ENCODE data around the gene DAP. TPM values are rescaled to one million over a fixed set of nuclear protein-coding genes. Genes with fewer than 3 reads are reported as not detected.

DAP gene
- total and polyA plus RNA-seq, 2 of the 13 experiments (the other 11 are each of a cell fraction or from before 2014, with no cell fraction given) = 22.0 to 57.5 TPM

- Histone ChIP-seq H4K20me1 (ENCODE audit: insufficient read depth, low read length) (0 out of 2 replicates have a peak, but pooled peaks cover 2% of the 10 kb centered on the region), H3K9me3 (ENCODE audit: low read length) (no peaks in the 10 kb centered on the region), H3K27ac (ENCODE audit: extremely low read length, insufficient read depth, low read length) (no peak overlapping the region), H3K4me2 (ENCODE audit: low read depth, low read length) (no peak overlapping the region), H3K36me3 (replicated peaks in 1 of 2; ENCODE audit: control insufficient read depth in 1 of 2, insufficient read depth in 2 of 2, low read length in 2 of 2) (no peaks in the 10 kb centered on the region), H3K79me2 (ENCODE audit: insufficient read depth, low read length) (no peaks in the 10 kb centered on the region), H3K4me3 (replicated peaks in 1 of 3; ENCODE audit: insufficient read depth in 1 of 3, low read depth in 2 of 3, low read length in 3 of 3) (no peak overlapping the region), H2AFZ (ENCODE audit: low read length) (no peak overlapping the region), H3K9ac (ENCODE audit: insufficient read depth, low read depth, low read length) (no peak overlapping the region), H3K27me3 (ENCODE audit: control insufficient read depth in 1 of 2, insufficient read depth in 2 of 2, low read length in 2 of 2) (peaks cover 3 to 20% of the 10 kb centered on the region in 2 experiments; a peak in 3 of 5 replicates), H3K4me1 (ENCODE audit: insufficient read depth, low read length) (no peaks in the 10 kb centered on the region)
- DNase-seq (ENCODE audit: low spot score) (no peak), ATAC-seq (no peak), FAIRE-seq (no peak)
- ChIA-PET CTCF (ENCODE audit: low intra/inter-chr PET ratio, low total read pairs) (no interaction called here), POLR2A (no interaction called here)
- no TSS peak for BruUV-seq (replicated peaks)
- no peak for TF ChIP-seq KDM2A (CRISPR knock-in tag; IDR thresholded peaks at IDR 0.05; ENCODE audit: borderline replicate concordance, low read depth)
- TF ChIP-seq ZMYM2 (CRISPR knock-in tag; IDR thresholded peaks at IDR 0.05) = no peak
- intact Hi-C loops (cut with micrococcal nuclease; ENCODE audit: unreplicated experiment) (no loop called here), in situ Hi-C loops (cut with HindIII; ENCODE audit: extremely low pct_ligation_motif_present, low pct_unique_long_range_greater_than_20kb) (no loop called here)
- 5% methylated on average over 4 of the region's 4 CpGs for WGBS (ENCODE audit: low lambda C conversion rate)
Observed at GRCh38 chr5:10634050-10634449, 127.0 kb downstream of the DAP start.

GRCh38 chr5:10633271-10634049 lies 127.6 kb downstream of the DAP start:
- BruUV-seq (replicated peaks) = no TSS peak
- no peak overlapping the region for H2AFZ ChIP-seq (ENCODE audit: low read length)
- H3K9me3 ChIP-seq (ENCODE audit: low read length) = no peaks in the 10 kb centered on the region
- no peak overlapping the region for H3K4me3 ChIP-seq (replicated peaks in 1 of 3; ENCODE audit: insufficient read depth in 1 of 3, low read depth in 2 of 3, low read length in 3 of 3)
- intact Hi-C loops (cut with micrococcal nuclease; ENCODE audit: unreplicated experiment) (no loop called here), in situ Hi-C loops (cut with HindIII; ENCODE audit: extremely low pct_ligation_motif_present, low pct_unique_long_range_greater_than_20kb) (no loop called here)
- no peaks in the 10 kb centered on the region for H3K36me3 ChIP-seq (replicated peaks in 1 of 2; ENCODE audit: control insufficient read depth in 1 of 2, insufficient read depth in 2 of 2, low read length in 2 of 2)
- ATAC-seq = no peak
- no peak overlapping the region for H3K9ac ChIP-seq (ENCODE audit: insufficient read depth, low read depth, low read length)
- 0 out of 2 replicates have a peak, but pooled peaks cover 2% of the 10 kb centered on the region for H4K20me1 ChIP-seq (ENCODE audit: insufficient read depth, low read length)
- CTCF ChIA-PET (ENCODE audit: low intra/inter-chr PET ratio, low total read pairs) = no interaction called here
- DNase-seq (ENCODE audit: low spot score) = no peak
- no peak for FAIRE-seq
- H3K27me3 ChIP-seq (ENCODE audit: control insufficient read depth in 1 of 2, insufficient read depth in 2 of 2, low read length in 2 of 2) = peaks cover 3 to 20% of the 10 kb centered on the region in 2 experiments; a peak in 3 of 5 replicates
- no peak overlapping the region for H3K27ac ChIP-seq (ENCODE audit: extremely low read length, insufficient read depth, low read length)
- POLR2A ChIA-PET = interaction anchor here (0.7 kb wide), 1 partner anchor 181 kb away, joined by 4 read pairs; no protein-coding TSS in a partner anchor
- H3K4me2 ChIP-seq (ENCODE audit: low read depth, low read length) = no peak overlapping the region
- no peaks in the 10 kb centered on the region for H3K79me2 ChIP-seq (ENCODE audit: insufficient read depth, low read length)
- TF ChIP-seq ZMYM2 (CRISPR knock-in tag; IDR thresholded peaks at IDR 0.05) (no peak), MAFK (conservative IDR thresholded peaks at IDR 0.05 in 1 of 2, IDR thresholded peaks at IDR 0.05 in 1 of 2; ENCODE audit: low read length in 2 of 2) (peak in 1 of 2 experiments; percentile 22; a peak in 1 of 4 replicates)
- 59% methylated on average over 28 of the region's 28 CpGs for WGBS (ENCODE audit: low lambda C conversion rate)
- no peaks in the 10 kb centered on the region for H3K4me1 ChIP-seq (ENCODE audit: insufficient read depth, low read length)

Data from HepG2 (cell line).